Measurements from ENCODE around the gene PAX2.

Gene PAX2

GRCh38 chr10:100811752-100812750, 66.7 kb downstream of the PAX2 start:
- Histone ChIP-seq H3K4me2 (ENCODE audit: low read length) (no peak overlapping the region), H3K79me2 (ENCODE audit: control insufficient read depth, insufficient read depth, low read length) (no peaks in the 10 kb centered on the region), H3K9ac (ENCODE audit: low read length) (no peak overlapping the region), H3K4me1 (ENCODE audit: control insufficient read depth, low read depth, low read length) (peaks cover 12% of the 10 kb centered on the region), H3K23ac (ENCODE audit: low read length) (no peak overlapping the region), H4K8ac (ENCODE audit: low read depth, low read length) (no peak overlapping the region), H4K5ac (ENCODE audit: low read length) (no peak overlapping the region), H2AK5ac (ENCODE audit: low read length) (no peak overlapping the region), H3K18ac (ENCODE audit: low read length) (no peak overlapping the region), H3K36me3 (ENCODE audit: control insufficient read depth, insufficient read depth, low read length) (no peaks in the 10 kb centered on the region), H3K27ac (ENCODE audit: low read depth, low read length) (no peak overlapping the region), H2BK5ac (ENCODE audit: low read length) (no peak overlapping the region), H2BK15ac (replicated peaks; ENCODE audit: low read depth) (no peak overlapping the region), H3K79me1 (ENCODE audit: low read length) (no peaks in the 10 kb centered on the region), H3K4ac (ENCODE audit: low read depth, low read length) (no peak overlapping the region), H2BK120ac (ENCODE audit: low read depth, low read length) (no peak overlapping the region), H3K4me3 (ENCODE audit: low read length) (no peak overlapping the region), H3K56ac (ENCODE audit: low read length) (no peak overlapping the region), H3K27me3 (ENCODE audit: insufficient read depth, low read length, poor library complexity) (no peaks in the 10 kb centered on the region)
- DNase-seq, result no peak
- no CpG with 5 or more reads among the region's 16 CpGs for WGBS (ENCODE audit: extremely low coverage, insufficient coverage, low lambda C conversion rate)

- no peak for DNase-seq
- WGBS (ENCODE audit: extremely low coverage, insufficient coverage, low lambda C conversion rate), result no CpG with 5 or more reads among the region's 6 CpGs
Observed at GRCh38 chr10:100812978-100813377, 67.6 kb downstream of the PAX2 start.

GRCh38 chr10:100814751-100815474, 69.5 kb downstream of the PAX2 start:
- Histone ChIP-seq H3K4me1 (ENCODE audit: control insufficient read depth, low read depth, low read length) (peaks cover 13% of the 10 kb centered on the region), H4K5ac (ENCODE audit: low read length) (no peak overlapping the region), H2BK15ac (replicated peaks; ENCODE audit: low read depth) (no peak overlapping the region), H2AK5ac (ENCODE audit: low read length) (no peak overlapping the region), H3K9ac (ENCODE audit: low read length) (no peak overlapping the region), H2BK5ac (ENCODE audit: low read length) (peak overlapping the region; percentile 31), H3K18ac (ENCODE audit: low read length) (no peak overlapping the region), H3K4me2 (ENCODE audit: low read length) (no peak overlapping the region), H3K4ac (ENCODE audit: low read depth, low read length) (no peak overlapping the region), H3K23ac (ENCODE audit: low read length) (no peak overlapping the region), H3K27me3 (ENCODE audit: insufficient read depth, low read length, poor library complexity) (peaks cover 2% of the 10 kb centered on the region), H3K36me3 (ENCODE audit: control insufficient read depth, insufficient read depth, low read length) (no peaks in the 10 kb centered on the region), H3K27ac (ENCODE audit: low read depth, low read length) (no peak overlapping the region), H3K79me1 (ENCODE audit: low read length) (no peaks in the 10 kb centered on the region), H3K79me2 (ENCODE audit: control insufficient read depth, insufficient read depth, low read length) (no peaks in the 10 kb centered on the region), H2BK120ac (ENCODE audit: low read depth, low read length) (no peak overlapping the region), H3K4me3 (ENCODE audit: low read length) (no peak overlapping the region), H3K56ac (ENCODE audit: low read length) (no peak overlapping the region), H4K8ac (ENCODE audit: low read depth, low read length) (no peak overlapping the region)
- no CpG with 5 or more reads among the region's 3 CpGs for WGBS (ENCODE audit: extremely low coverage, insufficient coverage, low lambda C conversion rate)
- DNase-seq, result peak; percentile 40

More at GRCh38 chr10:100812978-100813377, 67.6 kb downstream of the PAX2 start:
- peaks cover 13% of the 10 kb centered on the region for H3K4me1 ChIP-seq (ENCODE audit: control insufficient read depth, low read depth, low read length)
- H3K18ac ChIP-seq (ENCODE audit: low read length), result no peak overlapping the region
- no peak overlapping the region for H4K5ac ChIP-seq (ENCODE audit: low read length)
- H2BK120ac ChIP-seq (ENCODE audit: low read depth, low read length), result no peak overlapping the region
- no peaks in the 10 kb centered on the region for H3K79me2 ChIP-seq (ENCODE audit: control insufficient read depth, insufficient read depth, low read length)
- no peak overlapping the region for H3K4me2 ChIP-seq (ENCODE audit: low read length)
- no peak overlapping the region for H3K23ac ChIP-seq (ENCODE audit: low read length)
- no peak overlapping the region for H3K27ac ChIP-seq (ENCODE audit: low read depth, low read length)
- H3K27me3 ChIP-seq (ENCODE audit: insufficient read depth, low read length, poor library complexity), result no peaks in the 10 kb centered on the region
- H3K79me1 ChIP-seq (ENCODE audit: low read length), result no peaks in the 10 kb centered on the region
- no peak overlapping the region for H3K56ac ChIP-seq (ENCODE audit: low read length)
- H3K4me3 ChIP-seq (ENCODE audit: low read length), result no peak overlapping the region
- no peak overlapping the region for H2BK15ac ChIP-seq (replicated peaks; ENCODE audit: low read depth)
- no peak overlapping the region for H2BK5ac ChIP-seq (ENCODE audit: low read length)
- H4K8ac ChIP-seq (ENCODE audit: low read depth, low read length), result no peak overlapping the region
- no peak overlapping the region for H3K9ac ChIP-seq (ENCODE audit: low read length)
- H3K4ac ChIP-seq (ENCODE audit: low read depth, low read length), result no peak overlapping the region
- H2AK5ac ChIP-seq (ENCODE audit: low read length), result no peak overlapping the region
- H3K36me3 ChIP-seq (ENCODE audit: control insufficient read depth, insufficient read depth, low read length), result no peaks in the 10 kb centered on the region

GRCh38 chr10:100816671-100817070, 71.3 kb downstream of the PAX2 start:
- WGBS (ENCODE audit: extremely low coverage, insufficient coverage, low lambda C conversion rate), result no CpG with 5 or more reads among the region's 6 CpGs

GRCh38 chr10:100817268-100817839, 72.0 kb downstream of the PAX2 start:
- no CpG with 5 or more reads among the region's 4 CpGs for WGBS (ENCODE audit: extremely low coverage, insufficient coverage, low lambda C conversion rate)
- peak; percentile 81 for DNase-seq
- Histone ChIP-seq H3K27me3 (ENCODE audit: insufficient read depth, low read length, poor library complexity) (peaks cover 18% of the 10 kb centered on the region), H4K8ac (ENCODE audit: low read depth, low read length) (no peak overlapping the region), H3K9ac (ENCODE audit: low read length) (no peak overlapping the region), H3K79me2 (ENCODE audit: control insufficient read depth, insufficient read depth, low read length) (no peaks in the 10 kb centered on the region), H3K4me3 (ENCODE audit: low read length) (no peak overlapping the region), H2BK5ac (ENCODE audit: low read length) (no peak overlapping the region), H3K4ac (ENCODE audit: low read depth, low read length) (no peak overlapping the region), H3K4me2 (ENCODE audit: low read length) (no peak overlapping the region), H3K18ac (ENCODE audit: low read length) (no peak overlapping the region), H3K56ac (ENCODE audit: low read length) (no peak overlapping the region), H2BK120ac (ENCODE audit: low read depth, low read length) (no peak overlapping the region), H2AK5ac (ENCODE audit: low read length) (no peak overlapping the region), H2BK15ac (replicated peaks; ENCODE audit: low read depth) (no peak overlapping the region), H3K4me1 (ENCODE audit: control insufficient read depth, low read depth, low read length) (peaks cover 13% of the 10 kb centered on the region), H3K27ac (ENCODE audit: low read depth, low read length) (no peak overlapping the region), H3K23ac (ENCODE audit: low read length) (no peak overlapping the region), H3K79me1 (ENCODE audit: low read length) (no peaks in the 10 kb centered on the region), H4K5ac (ENCODE audit: low read length) (no peak overlapping the region), H3K36me3 (ENCODE audit: control insufficient read depth, insufficient read depth, low read length) (no peaks in the 10 kb centered on the region)

More at GRCh38 chr10:100816671-100817070, 71.3 kb downstream of the PAX2 start:
- Histone ChIP-seq H2BK5ac (ENCODE audit: low read length) (no peak overlapping the region), H3K9ac (ENCODE audit: low read length) (no peak overlapping the region), H3K79me2 (ENCODE audit: control insufficient read depth, insufficient read depth, low read length) (no peaks in the 10 kb centered on the region), H3K27ac (ENCODE audit: low read depth, low read length) (no peak overlapping the region), H3K4me1 (ENCODE audit: control insufficient read depth, low read depth, low read length) (peaks cover 13% of the 10 kb centered on the region), H3K4ac (ENCODE audit: low read depth, low read length) (no peak overlapping the region), H3K23ac (ENCODE audit: low read length) (no peak overlapping the region), H3K4me3 (ENCODE audit: low read length) (no peak overlapping the region), H3K18ac (ENCODE audit: low read length) (no peak overlapping the region), H3K27me3 (ENCODE audit: insufficient read depth, low read length, poor library complexity) (peaks cover 14% of the 10 kb centered on the region), H4K5ac (ENCODE audit: low read length) (no peak overlapping the region), H4K8ac (ENCODE audit: low read depth, low read length) (no peak overlapping the region), H2BK120ac (ENCODE audit: low read depth, low read length) (no peak overlapping the region), H3K56ac (ENCODE audit: low read length) (no peak overlapping the region), H3K36me3 (ENCODE audit: control insufficient read depth, insufficient read depth, low read length) (no peaks in the 10 kb centered on the region), H3K4me2 (ENCODE audit: low read length) (no peak overlapping the region), H2BK15ac (replicated peaks; ENCODE audit: low read depth) (no peak overlapping the region), H3K79me1 (ENCODE audit: low read length) (no peaks in the 10 kb centered on the region), H2AK5ac (ENCODE audit: low read length) (no peak overlapping the region)
- peak; percentile 72 for DNase-seq

Measured in mesendoderm (in vitro differentiated cells).